22Rv1 (cell line): ENCODE measurements around the gene P2RX1.

ENCODE experiments used
- H3K27ac ChIP-seq: fragments of 450-650 bp; 2 replicates; pipeline ENCODE4 v1.5.1; 2017
- CTCF ChIP-seq: fragments of 450-650 bp; IDR thresholded peaks from 2 replicates; pipeline ENCODE4 v1.5.1; 2017; ENCODE audit warnings: mild to moderate bottlenecking
- ZFX ChIP-seq: fragments of 450-650 bp; IDR thresholded peaks from 2 replicates; pipeline ENCODE4 v1.6.1; 2017; ENCODE audit warnings: antibody characterized with exemption, borderline replicate concordance

P2RX1 gene

GRCh38 chr17:3877220-3877619, 39.0 kb downstream of the P2RX1 start:
- H3K27ac ChIP-seq, result no peak overlapping the region
- TF ChIP-seq CTCF, result no peak

DNA sequence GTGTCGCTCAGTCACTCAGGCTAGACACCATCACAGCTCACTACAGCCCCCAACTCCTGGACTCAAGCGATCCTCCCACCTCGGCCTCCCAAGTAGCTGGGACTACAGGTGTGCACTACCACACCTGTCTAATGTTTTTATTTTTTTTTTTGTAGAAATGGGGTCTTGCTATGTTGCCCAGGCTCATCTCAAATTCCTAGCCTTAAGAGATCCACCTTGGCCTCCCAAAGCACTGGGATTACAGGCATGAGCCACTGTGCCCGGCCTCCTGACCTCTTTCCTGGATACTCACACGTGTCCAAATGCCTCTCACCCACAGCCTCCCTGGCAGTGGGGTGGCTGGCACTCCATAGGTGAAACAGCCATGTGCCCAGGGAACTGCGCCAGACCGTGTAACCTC, 40.9 kb downstream of the P2RX1 start:
- TF ChIP-seq CTCF (no peak), ZFX (no peak)
- no peak overlapping the region for H3K27ac ChIP-seq

DNA sequence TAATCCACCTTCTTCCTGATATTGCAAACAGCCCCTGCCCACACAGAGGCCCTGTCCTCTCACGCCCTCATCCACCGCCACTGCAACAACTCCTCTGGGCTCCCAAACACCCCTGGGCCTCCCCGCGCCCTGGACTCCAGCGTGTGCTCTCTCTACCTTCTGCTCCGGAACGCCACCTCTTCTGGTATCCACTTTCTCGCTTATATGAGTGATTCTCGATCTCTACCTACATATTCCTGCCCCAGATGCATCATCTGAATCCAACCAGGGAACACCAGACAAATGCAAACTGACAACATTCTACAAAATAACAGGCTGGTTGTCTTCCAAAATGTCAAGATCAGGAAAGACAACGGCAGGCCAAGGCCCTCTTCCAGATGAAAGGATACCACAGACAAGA, 42.4 kb downstream of the P2RX1 start:
- TF ChIP-seq ZFX (no peak), CTCF (no peak)
- H3K27ac ChIP-seq, result no peak overlapping the region

- H3K27ac ChIP-seq, result no peak overlapping the region
- TF ChIP-seq CTCF (no peak), ZFX (no peak)
Observed at GRCh38 chr17:3870871-3871306, 45.4 kb downstream of the P2RX1 start.

GRCh38 chr17:3867606-3868005, 48.7 kb downstream of the P2RX1 start:
- no peak for TF ChIP-seq CTCF
- H3K27ac ChIP-seq, result no peak overlapping the region

DNA sequence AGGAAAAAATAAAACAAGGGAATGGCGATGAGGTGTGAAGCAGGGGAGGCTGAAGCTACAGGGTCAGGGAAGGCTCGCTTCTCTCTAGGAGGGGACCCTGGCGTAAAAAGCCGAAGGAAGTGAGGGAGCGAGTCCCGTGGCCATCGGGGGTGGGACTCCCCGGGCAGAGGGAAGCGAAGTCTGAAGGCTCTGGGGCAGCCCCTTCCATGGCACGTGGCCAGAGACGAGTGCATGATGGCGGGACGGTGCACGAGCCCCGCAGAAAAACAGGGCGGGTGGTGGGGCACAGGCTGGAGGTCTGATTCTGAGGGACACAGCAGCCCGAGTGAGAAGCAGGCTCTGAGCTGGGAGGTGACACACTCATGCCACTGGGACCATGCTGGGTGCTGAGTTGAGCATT, 49.2 kb downstream of the P2RX1 start:
- H3K27ac ChIP-seq, result no peak overlapping the region
- no peak for TF ChIP-seq ZFX
- TF ChIP-seq CTCF, result no peak

DNA sequence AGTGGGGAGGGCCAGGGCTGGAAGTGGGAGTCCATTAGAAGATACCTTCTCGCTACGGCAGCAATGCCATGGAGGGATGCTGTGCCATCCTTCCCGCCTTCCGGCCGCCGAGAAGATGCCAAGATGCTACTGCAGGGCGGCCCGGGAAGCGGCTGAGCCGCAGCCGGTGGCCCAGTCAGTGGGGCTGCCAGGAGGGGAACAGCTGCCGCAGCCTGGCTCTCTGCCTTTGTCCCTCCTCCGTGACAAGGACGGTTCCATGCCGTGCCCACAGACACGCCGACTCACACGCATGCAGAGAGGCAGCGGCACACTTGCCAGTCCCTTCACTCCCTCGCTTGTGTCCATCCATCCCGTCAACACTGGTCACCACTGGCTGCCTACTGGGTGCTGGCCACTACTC, 50.0 kb downstream of the P2RX1 start:
- TF ChIP-seq CTCF (no peak), ZFX (no peak)
- no peak overlapping the region for H3K27ac ChIP-seq
